ENCODE measurements around the gene GPSM1.
A peak's percentile ranks its signal among the peaks of the same experiment; 100 is the strongest.

Gene GPSM1

DNA sequence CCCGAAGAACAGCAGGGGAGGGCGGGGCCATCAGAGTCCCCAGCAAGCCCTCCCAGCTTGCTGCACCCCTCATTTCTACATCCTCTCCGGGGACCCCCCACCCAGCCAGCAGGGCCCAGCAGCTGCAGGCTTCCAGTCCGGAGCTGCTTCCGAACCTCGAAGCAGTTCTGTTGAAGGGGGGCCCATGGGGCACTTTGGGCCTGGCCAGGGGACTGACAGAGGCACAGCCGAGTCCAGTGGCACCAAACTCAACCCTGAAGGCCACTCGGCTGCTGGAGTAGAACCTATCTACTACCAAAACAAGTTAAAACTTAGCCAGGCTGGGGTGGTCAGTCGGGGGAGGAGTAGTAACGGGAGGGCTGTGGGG lies 15.3 kb upstream of the GPSM1 start:
- TF ChIP-seq USF1 (IDR thresholded peaks at IDR 0.05), result no peak
- no peak for TF ChIP-seq TCF12 (IDR thresholded peaks at IDR 0.05; ENCODE audit: low read depth)
- TF ChIP-seq CEBPB (IDR thresholded peaks at IDR 0.05), result no peak
- no peak for TF ChIP-seq ZBTB7A (IDR thresholded peaks at IDR 0.05; ENCODE audit: low read depth)
- no peak for TF ChIP-seq REST (IDR thresholded peaks at IDR 0.05; ENCODE audit: low read depth)

DNA sequence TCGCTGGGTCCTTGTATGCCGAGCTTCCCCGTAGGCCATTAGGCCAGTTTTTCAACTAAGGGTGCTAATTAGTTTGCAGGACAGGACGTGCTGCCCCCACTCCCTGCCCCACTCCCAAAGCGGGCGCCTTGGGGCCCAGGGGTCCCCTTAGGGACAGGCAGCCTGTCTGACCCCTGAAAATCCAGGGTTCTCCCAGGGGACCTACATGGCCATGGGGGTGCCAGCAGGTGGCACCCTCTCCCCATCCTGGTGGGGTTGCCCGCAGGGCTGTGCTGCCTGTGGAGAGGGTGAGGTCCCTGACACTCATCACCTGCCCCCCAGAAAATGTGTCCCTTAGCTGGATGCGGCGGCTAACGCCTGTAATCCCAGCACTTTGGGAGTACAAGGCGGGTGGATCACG lies 14.9 kb upstream of the GPSM1 start:
- TF ChIP-seq CEBPB (IDR thresholded peaks at IDR 0.05), result no peak
- no peak for TF ChIP-seq TAF1 (IDR thresholded peaks at IDR 0.05; ENCODE audit: low read depth)
- TF ChIP-seq RAD21 (IDR thresholded peaks at IDR 0.05; ENCODE audit: low read depth), result peak; percentile 80; the same call in 1 of the 2 replicates

- TF ChIP-seq NFIC (IDR thresholded peaks at IDR 0.05) (no peak), RAD21 (IDR thresholded peaks at IDR 0.05; ENCODE audit: low read depth) (no peak), REST (IDR thresholded peaks at IDR 0.05; ENCODE audit: low read depth) (no peak), YY1 (IDR thresholded peaks at IDR 0.05; ENCODE audit: low read depth) (no peak), ZBTB7A (IDR thresholded peaks at IDR 0.05; ENCODE audit: low read depth) (no peak), FOXM1 (IDR thresholded peaks at IDR 0.05; ENCODE audit: borderline replicate concordance, low read depth) (no peak), EP300 (IDR thresholded peaks at IDR 0.05; ENCODE audit: borderline replicate concordance) (no peak), USF1 (IDR thresholded peaks at IDR 0.05) (no peak), CEBPB (IDR thresholded peaks at IDR 0.05) (no peak), TAF1 (IDR thresholded peaks at IDR 0.05; ENCODE audit: low read depth) (no peak), TEAD4 (IDR thresholded peaks at IDR 0.05) (no peak), EGR1 (IDR thresholded peaks at IDR 0.05) (no peak), CREB1 (IDR thresholded peaks at IDR 0.05; ENCODE audit: low read depth) (no peak), TCF12 (IDR thresholded peaks at IDR 0.05; ENCODE audit: low read depth) (no peak)
- TF ChIP-seq, protein P1, sequence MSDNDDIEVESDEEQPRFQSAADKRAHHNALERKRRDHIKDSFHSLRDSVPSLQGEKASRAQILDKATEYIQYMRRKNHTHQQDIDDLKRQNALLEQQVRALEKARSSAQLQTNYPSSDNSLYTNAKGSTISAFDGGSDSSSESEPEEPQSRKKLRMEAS (IDR thresholded peaks at IDR 0.05), result no peak
These were observed 14.0 kb upstream of the GPSM1 start for GRCh38 chr9:136313111-136314055.

GRCh38 chr9:136314056-136314416 lies 13.3 kb upstream of the GPSM1 start:
- TF ChIP-seq USF1 (IDR thresholded peaks at IDR 0.05) (no peak), RAD21 (IDR thresholded peaks at IDR 0.05; ENCODE audit: low read depth) (no peak), YY1 (IDR thresholded peaks at IDR 0.05; ENCODE audit: low read depth) (no peak), TAF1 (IDR thresholded peaks at IDR 0.05; ENCODE audit: low read depth) (no peak), CREB1 (IDR thresholded peaks at IDR 0.05; ENCODE audit: low read depth) (no peak), NFIC (IDR thresholded peaks at IDR 0.05) (no peak), CEBPB (IDR thresholded peaks at IDR 0.05) (no peak)

DNA sequence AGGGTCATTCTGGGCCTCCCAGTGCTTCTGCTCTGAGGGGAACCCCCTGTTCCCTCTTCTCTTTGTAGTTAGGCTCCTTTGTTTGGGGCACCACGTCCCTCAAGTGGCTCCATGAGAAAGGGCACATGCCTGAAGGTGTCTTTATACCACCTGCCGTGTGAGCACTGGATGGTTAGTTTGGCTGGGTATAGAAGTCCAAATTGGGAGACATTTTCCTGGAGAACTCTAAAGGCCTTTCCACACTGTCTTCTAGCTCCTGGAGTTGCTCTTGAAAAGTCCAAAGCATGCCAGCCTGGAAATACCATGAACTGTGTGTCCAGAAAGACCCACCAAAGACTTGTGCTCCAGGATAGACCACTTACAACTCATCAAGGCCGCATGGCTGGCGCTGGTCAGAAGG lies 12.4 kb upstream of the GPSM1 start:
- no peak for TF ChIP-seq TEAD4 (IDR thresholded peaks at IDR 0.05)
- no peak for TF ChIP-seq FOXM1 (IDR thresholded peaks at IDR 0.05; ENCODE audit: borderline replicate concordance, low read depth)
- TF ChIP-seq ZBTB7A (IDR thresholded peaks at IDR 0.05; ENCODE audit: low read depth), result no peak
- TF ChIP-seq EGR1 (IDR thresholded peaks at IDR 0.05), result no peak
- TF ChIP-seq RAD21 (IDR thresholded peaks at IDR 0.05; ENCODE audit: low read depth), result no peak
- TF ChIP-seq CEBPB (IDR thresholded peaks at IDR 0.05), result no peak
- no peak for TF ChIP-seq USF1 (IDR thresholded peaks at IDR 0.05)
- TF ChIP-seq, protein P1 (IDR thresholded peaks at IDR 0.05), result no peak
- TF ChIP-seq TCF12 (IDR thresholded peaks at IDR 0.05; ENCODE audit: low read depth), result no peak
- no peak for TF ChIP-seq NFIC (IDR thresholded peaks at IDR 0.05)
- no peak for TF ChIP-seq CREB1 (IDR thresholded peaks at IDR 0.05; ENCODE audit: low read depth)
- TF ChIP-seq YY1 (IDR thresholded peaks at IDR 0.05; ENCODE audit: low read depth), result no peak
- TF ChIP-seq REST (IDR thresholded peaks at IDR 0.05; ENCODE audit: low read depth), result no peak
- TF ChIP-seq TAF1 (IDR thresholded peaks at IDR 0.05; ENCODE audit: low read depth), result no peak
- TF ChIP-seq EP300 (IDR thresholded peaks at IDR 0.05; ENCODE audit: borderline replicate concordance), result no peak
